H1 (cell line): Measurements from ENCODE around the gene ITGB2. TPM values are rescaled to one million over a fixed set of nuclear protein-coding genes. Genes with fewer than 3 reads are reported as not detected.

ENCODE experiments used
- CTCF ChIA-PET: fragments of 300-600 bp; sonication (Branson Sonifier 250); formaldehyde crosslinking; loops from one replicate; lab custom pipeline; 2021; ENCODE audit not compliant: partially characterized antibody; lab: Charles Lee
- POLR2A ChIA-PET: fragments of 300-600 bp; sonication (Branson Sonifier 250); formaldehyde crosslinking; loops from one replicate; lab custom pipeline; 2021; ENCODE audit warnings: inconsistent platforms; ENCODE audit not compliant: partially characterized antibody; lab: Charles Lee
- DNase-seq, 2 experiments: peaks; one replicate each; pipeline versions ENCODE4 v3.0.0 to v3.0.0-alpha.2; 2010 to 2022; ENCODE audit warnings: low spot score in 2 of 2, low read depth in 1 of 2, mixed read lengths in 1 of 2
- FAIRE-seq: peaks from 2 replicates; lab custom pipeline; 2011; peaks lifted over from hg19 to GRCh38; lab: Jason Lieb, UNC
- H2AFZ ChIP-seq: 2 replicates; pipeline ENCODE4 v1.8.1; 2012; ENCODE audit warnings: low read length, inconsistent platforms
- H2AK5ac ChIP-seq: 2 replicates; pipeline ENCODE4 v1.6.1; 2013; ENCODE audit warnings: low read depth, low read length
- H2BK120ac ChIP-seq: replicated peaks from 2 replicates; pipeline ENCODE3; 2013; ENCODE audit warnings: low read depth, low read length, inconsistent platforms
- H2BK12ac ChIP-seq: 2 replicates; pipeline ENCODE4 v1.6.1; 2013; ENCODE audit warnings: low read depth, low read length
- H2BK15ac ChIP-seq: 2 replicates; pipeline ENCODE4 v1.6.1; 2013; ENCODE audit warnings: low read length
- H2BK20ac ChIP-seq: 2 replicates; pipeline ENCODE4 v1.6.1; 2013; ENCODE audit warnings: low read length
- H2BK5ac ChIP-seq: 2 replicates; pipeline ENCODE4 v1.6.1; 2013; ENCODE audit warnings: low read depth, low read length
- H3K14ac ChIP-seq: 2 replicates; pipeline ENCODE4 v1.6.1; 2013; ENCODE audit warnings: inconsistent platforms; ENCODE audit not compliant: insufficient read length
- H3K18ac ChIP-seq: 2 replicates; pipeline ENCODE4 v1.6.1; 2013; ENCODE audit warnings: low read length; ENCODE audit errors: extremely low read depth
- H3K23ac ChIP-seq: 2 replicates; pipeline ENCODE4 v1.6.1; 2013; ENCODE audit warnings: inconsistent platforms; ENCODE audit not compliant: insufficient read length
- H3K23me2 ChIP-seq: 2 replicates; pipeline ENCODE4 v1.6.1; 2013; ENCODE audit warnings: low read depth, low read length
- H3K27ac ChIP-seq: 2 replicates; pipeline ENCODE4 v1.6.1; 2011; ENCODE audit warnings: low read depth, low read length, inconsistent platforms
- H3K27me3 ChIP-seq, 4 experiments: replicated peaks in 1 of 4; 1 replicate in 1 of 4; 2 replicates in 3 of 4; pipeline versions ENCODE4 v1.6.1 to v1.8.1; 2011 to 2013; ENCODE audit warnings: low read length in 3 of 4, mild to moderate bottlenecking in 3 of 4, inconsistent platforms in 2 of 4, mixed read lengths in 2 of 4, moderate library complexity in 1 of 4; ENCODE audit not compliant: control insufficient read depth in 3 of 4, insufficient read depth in 3 of 4; ENCODE audit errors: extremely low read depth in 1 of 4
- H3K36me3 ChIP-seq, 4 experiments: 2 replicates each; pipeline versions ENCODE4 v1.6.1 to v1.8.1; 2011 to 2013; ENCODE audit warnings: mild to moderate bottlenecking in 4 of 4, low read length in 3 of 4, moderate library complexity in 2 of 4, control low read depth in 1 of 4, inconsistent platforms in 1 of 4; ENCODE audit not compliant: insufficient read depth in 4 of 4, control insufficient read depth in 2 of 4
- H3K4ac ChIP-seq: replicated peaks from 2 replicates; pipeline ENCODE3; 2013; ENCODE audit warnings: low read length, low read depth, mixed read lengths, inconsistent platforms; ENCODE audit not compliant: insufficient read length
- H3K4me1 ChIP-seq, 4 experiments: replicated peaks in 1 of 4; 1 replicate in 1 of 4; 2 replicates in 3 of 4; pipeline versions ENCODE4 v1.6.1 to v1.8.1; 2011 to 2013; ENCODE audit warnings: low read length in 3 of 4, inconsistent platforms in 2 of 4, mixed read lengths in 1 of 4; ENCODE audit not compliant: insufficient read depth in 4 of 4, control insufficient read depth in 3 of 4
- H3K4me2 ChIP-seq, 2 experiments: 2 replicates each; pipeline versions ENCODE4 v1.6.1 to v1.8.1; 2011 to 2013; ENCODE audit warnings: low read depth in 2 of 2, low read length in 2 of 2, control low read depth in 1 of 2, inconsistent platforms in 1 of 2, mild to moderate bottlenecking in 1 of 2; ENCODE audit not compliant: insufficient read depth in 1 of 2
- H3K4me3 ChIP-seq, 4 experiments: fragments of 200-600, 300-600 bp in 1 of 4; sonication (generic), shearing (Covaris generic), sonication (Bioruptor Twin) in 1 of 4; 2 replicates each; pipeline versions ENCODE4 v1.5.1 to v1.8.1; 2011 to 2016; ENCODE audit warnings: low read length in 4 of 4, low read depth in 3 of 4, control low read depth in 2 of 4, inconsistent platforms in 2 of 4, mild to moderate bottlenecking in 2 of 4, mixed read lengths in 1 of 4, moderate library complexity in 1 of 4; ENCODE audit not compliant: insufficient read depth in 2 of 4; ENCODE audit errors: extremely low read depth in 1 of 4
- H3K56ac ChIP-seq: replicated peaks from 2 replicates; pipeline ENCODE3; 2013; ENCODE audit warnings: low read depth, mild to moderate bottlenecking, mixed read lengths, low read length, inconsistent platforms; ENCODE audit not compliant: insufficient read length
- H3K79me1 ChIP-seq: 2 replicates; pipeline ENCODE4 v1.6.1; 2013; ENCODE audit warnings: low read depth, low read length, control low read depth
- H3K79me2 ChIP-seq, 2 experiments: 2 replicates each; pipeline versions ENCODE4 v1.6.1 to v1.8.1; 2012 to 2013; ENCODE audit warnings: low read length in 2 of 2, mild to moderate bottlenecking in 2 of 2, inconsistent platforms in 1 of 2; ENCODE audit not compliant: insufficient read depth in 2 of 2, control insufficient read depth in 1 of 2
- H3K9ac ChIP-seq, 4 experiments: replicated peaks in 1 of 4; 1 replicate in 1 of 4; 2 replicates in 3 of 4; pipeline versions ENCODE4 v1.6.1 to v1.8.1; 2011 to 2013; ENCODE audit warnings: low read depth in 3 of 4, low read length in 3 of 4, control low read depth in 2 of 4, mild to moderate bottlenecking in 2 of 4, moderate library complexity in 2 of 4, inconsistent platforms in 1 of 4; ENCODE audit errors: extremely low read depth in 1 of 4
- H3K9me3 ChIP-seq, 2 experiments: 2 replicates each; pipeline versions ENCODE4 v1.6.1 to v1.8.1; 2012 to 2013; ENCODE audit warnings: mild to moderate bottlenecking in 2 of 2, moderate library complexity in 2 of 2, control low read depth in 1 of 2, inconsistent platforms in 1 of 2, low read depth in 1 of 2, low read length in 1 of 2, mixed read lengths in 1 of 2; ENCODE audit not compliant: insufficient read depth in 2 of 2
- H4K20me1 ChIP-seq, 2 experiments: replicated peaks in 1 of 2; 2 replicates each; pipeline versions ENCODE3 to v1.8.1; 2011 to 2013; ENCODE audit warnings: inconsistent platforms in 2 of 2, low read length in 2 of 2, mild to moderate bottlenecking in 1 of 2; ENCODE audit not compliant: insufficient read depth in 2 of 2, control insufficient read depth in 1 of 2
- H4K5ac ChIP-seq: 2 replicates; pipeline ENCODE4 v1.6.1; 2013; ENCODE audit warnings: low read length, low read depth, mixed read lengths, inconsistent platforms; ENCODE audit not compliant: insufficient read length
- H4K8ac ChIP-seq: 2 replicates; pipeline ENCODE4 v1.8.0; 2013; ENCODE audit warnings: mild to moderate bottlenecking, moderate library complexity, low read length, inconsistent platforms; ENCODE audit not compliant: insufficient read depth; ENCODE audit errors: extremely low read depth
- H4K91ac ChIP-seq: replicated peaks from 2 replicates; pipeline ENCODE3; 2013; ENCODE audit warnings: low read length, mixed read lengths, inconsistent platforms; ENCODE audit not compliant: insufficient read length
- ASH2L ChIP-seq: fragments of 200-600, 300-600 bp; sonication (generic); IDR thresholded peaks from one replicate; pipeline ENCODE4 v1.7.1; 2017; ENCODE audit warnings: low read length
- CHD1 ChIP-seq: IDR thresholded peaks from 2 replicates; pipeline ENCODE4 v1.6.1; 2012; ENCODE audit warnings: low read depth, low read length, improper control_type of control experiment
- EGR1 ChIP-seq: IDR thresholded peaks from 2 replicates; pipeline ENCODE4 v1.6.1; 2011; ENCODE audit warnings: low read depth, low read length, borderline replicate concordance
- HDAC2 ChIP-seq, 2 experiments: fragments of 300-600 bp in 1 of 2; sonication (generic) in 1 of 2; IDR thresholded peaks; 2 replicates each; pipeline ENCODE4 v1.6.1; 2011 to 2012; ENCODE audit warnings: low read depth in 2 of 2, low read length in 2 of 2, mild to moderate bottlenecking in 2 of 2, moderate library complexity in 2 of 2, borderline replicate concordance in 1 of 2, inconsistent platforms in 1 of 2
- KDM4A ChIP-seq: IDR thresholded peaks from one replicate; pipeline ENCODE4 v1.7.1; 2012; ENCODE audit warnings: low read depth, mild to moderate bottlenecking, moderate library complexity, low read length, inconsistent platforms; ENCODE audit not compliant: severe bottlenecking
- POU5F1 ChIP-seq: IDR thresholded peaks from 2 replicates; pipeline ENCODE4 v1.6.1; 2011; ENCODE audit warnings: low read depth, mild to moderate bottlenecking, low read length, moderate library complexity
- RAD21 ChIP-seq, 2 experiments: IDR thresholded peaks in 1 of 2; conservative IDR thresholded peaks in 1 of 2; 2 replicates each; pipeline ENCODE4 v1.6.1; 2011; ENCODE audit warnings: low read depth in 2 of 2, low read length in 2 of 2, improper control_type of control experiment in 1 of 2, inconsistent platforms in 1 of 2, mild to moderate bottlenecking in 1 of 2, moderate library complexity in 1 of 2
- SIRT6 ChIP-seq: IDR thresholded peaks from one replicate; pipeline ENCODE4 v1.7.1; 2012; ENCODE audit warnings: low read length, inconsistent platforms
- SP4 ChIP-seq: IDR thresholded peaks from 2 replicates; pipeline ENCODE4 v1.6.1; 2012; ENCODE audit warnings: low read length, inconsistent platforms
- YY1 ChIP-seq: IDR thresholded peaks from 2 replicates; pipeline ENCODE4 v1.6.1; 2011; ENCODE audit warnings: low read depth, mild to moderate bottlenecking, low read length
- WGBS, 2 experiments: shearing (Covaris generic) in 1 of 2; methylation state at CpG; one replicate each; pipeline versions ENCODE4 v1.1.6 to v1.1.7; 2013 to 2015; ENCODE audit warnings: low lambda C conversion rate in 2 of 2, mixed read lengths in 2 of 2, inconsistent platforms in 1 of 2, low coverage in 1 of 2, missing lambda C conversion rate in 1 of 2; ENCODE audit not compliant: insufficient replicate concordance in 2 of 2, insufficient coverage in 1 of 2, insufficient read length in 1 of 2; ENCODE audit errors: extremely low coverage in 1 of 2, missing lambda C conversion rate in 1 of 2; 5-methylcytosine and 5-hydroxymethylcytosine counted together
- polyA plus RNA-seq, 7 experiments: library from polyadenylated mRNA; depleted of rRNA in 3 of 7; stranded (reverse) in 5 of 7; unstranded in 2 of 7; fragments of >200 nt in 5 of 7; fragments of 200-250 nt in 2 of 7; gene quantifications; 1 replicate in 5 of 7; 2 replicates in 1 of 7; 4 replicates in 1 of 7; pipeline versions ENCODE4 v1.2.1 to v1.2.3, GENCODE V29; 2011 to 2013; ENCODE audit warnings: missing spikeins in 2 of 7, mixed read lengths in 2 of 7
- total RNA-seq: library from RNA; stranded (reverse); fragmentation: NEBNext Ultra II Directional; extraction: Animal tissue kit (Norgen Biotek cat#: 25700); gene quantifications from 2 replicates; pipeline ENCODE4 v1.2.1, GENCODE V29; 2021

Gene ITGB2
- total and polyA plus RNA-seq, 2 of the 8 experiments (the other 6 are each of a cell fraction or from before 2014, with no cell fraction given) = 0.24 to 0.63 TPM

DNA sequence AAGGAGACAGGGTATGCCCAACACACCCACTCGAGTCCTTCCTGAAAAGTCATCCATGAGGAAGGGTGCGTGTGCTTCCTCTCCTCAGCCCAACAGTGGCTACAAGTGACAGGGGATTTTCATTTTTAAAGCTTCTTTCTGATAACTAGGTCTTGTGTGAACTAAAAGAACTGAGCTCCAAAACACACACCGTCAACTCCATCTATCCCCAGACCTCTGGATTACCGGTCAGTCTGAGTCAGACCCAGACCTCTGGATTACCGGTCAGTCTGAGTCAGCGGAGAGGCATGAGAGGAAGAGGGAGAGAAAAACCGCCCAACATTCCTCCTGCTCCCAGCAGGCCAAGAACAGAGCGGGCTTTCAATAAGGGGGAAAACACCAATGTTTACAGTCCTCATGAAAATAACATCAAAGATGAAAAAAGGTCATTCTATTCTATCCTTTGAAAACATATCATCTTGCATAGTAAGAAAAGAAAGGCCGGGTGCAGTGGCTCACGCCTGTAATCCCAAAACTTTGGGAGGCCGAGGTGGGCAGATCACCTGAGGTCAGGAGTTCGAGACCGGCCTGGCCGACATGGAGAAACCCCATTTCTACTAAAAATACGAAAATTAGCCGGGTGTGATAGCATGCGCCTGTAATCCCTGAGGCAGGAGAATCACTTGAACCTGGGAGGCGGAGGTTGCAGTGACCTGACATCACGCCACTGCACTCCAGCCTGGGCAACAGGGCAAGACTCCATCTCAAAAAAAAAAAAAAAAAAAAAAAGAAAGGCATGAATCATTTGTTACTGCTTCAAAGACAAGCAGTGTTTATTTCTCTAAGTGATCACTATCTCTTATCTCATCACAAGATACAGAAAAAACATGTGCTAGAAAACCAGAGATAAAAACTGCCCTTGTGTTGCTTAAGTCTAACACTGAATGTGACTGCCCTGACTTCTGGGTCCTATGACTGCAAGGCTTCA, 50.6 kb downstream of the ITGB2 start:
- Histone ChIP-seq H3K4me2 (no peak overlapping the region), H2AK5ac (no peak overlapping the region), H3K4me1 (peaks cover 6 to 19% (median 14%) of the 10 kb centered on the region in 4 experiments), H3K4ac (no peak overlapping the region), H3K79me2 (peaks cover 50 to 81% of the 10 kb centered on the region in 2 experiments), H2BK120ac (no peak overlapping the region), H3K27me3 (peaks cover 0 to 11% (median 9%) of the 10 kb centered on the region in 4 experiments; a peak in 4 of 7 replicates), H3K36me3 (peaks cover 0 to 3% (median 1%) of the 10 kb centered on the region in 4 experiments; a peak in 4 of 8 replicates), H4K5ac (no peak overlapping the region), H3K18ac (no peak overlapping the region), H2BK12ac (no peak overlapping the region), H4K20me1 (peaks cover 21 to 49% of the 10 kb centered on the region in 2 experiments), H3K14ac (no peak overlapping the region), H3K23ac (no peak overlapping the region), H4K91ac (no peak overlapping the region), H3K9ac (no peak overlapping the region), H2BK15ac (no peak overlapping the region), H3K27ac (no peak overlapping the region), H2BK5ac (no peak overlapping the region), H3K4me3 (no peak overlapping the region), H3K56ac (no peak overlapping the region), H2BK20ac (no peak overlapping the region), H4K8ac (no peak overlapping the region), H2AFZ (no peak overlapping the region), H3K23me2 (peaks cover 21% of the 10 kb centered on the region), H3K9me3 (no peaks in the 10 kb centered on the region), H3K79me1 (peaks cover 31% of the 10 kb centered on the region)
- FAIRE-seq (no peak), DNase-seq (no peak)
- ChIA-PET CTCF (interaction anchor here (0.6 to 0.7 kb wide), 2 partner anchors 12 to 299 kb away, joined by 3 read pairs; no protein-coding TSS in a partner anchor), POLR2A (no interaction called here)
- WGBS, 2 experiments = 87% methylated on average over 16 of the region's 19 CpGs; no CpG with 5 or more reads in 1 of the 2 experiments
- no peak for TF ChIP-seq SIRT6
- TF ChIP-seq KDM4A = no peak
- no peak for TF ChIP-seq SP4
- TF ChIP-seq CHD1 = no peak
- TF ChIP-seq YY1 = no peak
- TF ChIP-seq RAD21 (IDR thresholded peaks at IDR 0.05 in 1 of 2, conservative IDR thresholded peaks at IDR 0.05 in 1 of 2; ENCODE audit: low read depth in 2 of 2, low read length in 2 of 2) = no peak
- no peak for TF ChIP-seq EGR1
- no peak for TF ChIP-seq POU5F1
- TF ChIP-seq ASH2L = no peak
- TF ChIP-seq HDAC2 (IDR thresholded peaks at IDR 0.05; ENCODE audit: borderline replicate concordance in 1 of 2, low read depth in 2 of 2, low read length in 2 of 2) = no peak
